Suprapubic skin (tissue), 4 donors: ENCODE measurements around the gene KCNAB2. TPM values are rescaled to one million over a fixed set of nuclear protein-coding genes. Genes with fewer than 3 reads are reported as not detected.
"Not testable (repeated sequence)": the region's sequence is repeated elsewhere in the genome, so short reads cannot be mapped to it uniquely, and the experiment has no call there.

ENCODE experiments used
- DNase-seq, 2 donors: peaks; one replicate each; pipeline ENCODE4 v3.0.0-alpha.2; 2019; ENCODE audit warnings: low spot score in 2 of 2
- H3K27ac ChIP-seq: fragments of 200-600 bp; sonication (generic); one replicate; pipeline ENCODE4 v1.5.1; 2019
- H3K27me3 ChIP-seq: fragments of 200-600 bp; sonication (generic); one replicate; pipeline ENCODE4 v1.5.1; 2019
- H3K36me3 ChIP-seq: fragments of 200-600 bp; sonication (generic); one replicate; pipeline ENCODE4 v1.5.1; 2019
- H3K4me1 ChIP-seq: fragments of 200-600 bp; sonication (generic); one replicate; pipeline ENCODE4 v1.5.1; 2019
- H3K4me3 ChIP-seq: fragments of 200-600 bp; sonication (generic); one replicate; pipeline ENCODE4 v1.5.1; 2019; ENCODE audit warnings: mild to moderate bottlenecking
- H3K9me3 ChIP-seq: fragments of 200-600 bp; sonication (generic); one replicate; pipeline ENCODE4 v1.5.1; 2019
- CTCF ChIP-seq, 2 donors: fragments of 200-600 bp in 1 of 2; fragments of 450-650 bp in 1 of 2; sonication (generic) in 1 of 2; IDR thresholded peaks; one replicate each; pipeline ENCODE4 v1.5.1; 2016 to 2019; ENCODE audit warnings: antibody characterized with exemption in 2 of 2, mild to moderate bottlenecking in 1 of 2, moderate library complexity in 1 of 2
- EP300 ChIP-seq: sonication (generic); formaldehyde crosslinking; IDR thresholded peaks from one replicate; pipeline ENCODE4 v1.6.1; 2017; ENCODE audit warnings: antibody characterized with exemption
- POLR2A ChIP-seq, 2 donors: fragments of 450-650 bp; IDR thresholded peaks; one replicate each; pipeline ENCODE4 v1.6.1; 2017; ENCODE audit warnings: antibody characterized with exemption in 2 of 2, mild to moderate bottlenecking in 2 of 2, moderate library complexity in 2 of 2
- POLR2AphosphoS5 ChIP-seq, 3 donors: sonication (generic); formaldehyde crosslinking; IDR thresholded peaks; one replicate each; pipeline ENCODE4 v1.6.1; 2017; ENCODE audit warnings: antibody characterized with exemption in 3 of 3
- WGBS: methylation state at CpG from one replicate; pipeline ENCODE4 v1.1.5; 2018; 5-methylcytosine and 5-hydroxymethylcytosine counted together
- total RNA-seq, 4 donors: library from RNA; depleted of rRNA; stranded (reverse); fragments of >200 nt; gene quantifications; one replicate each; pipeline ENCODE4 v1.1.0, GENCODE V29; 2016

KCNAB2 gene
- total RNA-seq, 4 donors from 2014 or later = 13.3 to 17.5 (median 16.2) TPM

DNA sequence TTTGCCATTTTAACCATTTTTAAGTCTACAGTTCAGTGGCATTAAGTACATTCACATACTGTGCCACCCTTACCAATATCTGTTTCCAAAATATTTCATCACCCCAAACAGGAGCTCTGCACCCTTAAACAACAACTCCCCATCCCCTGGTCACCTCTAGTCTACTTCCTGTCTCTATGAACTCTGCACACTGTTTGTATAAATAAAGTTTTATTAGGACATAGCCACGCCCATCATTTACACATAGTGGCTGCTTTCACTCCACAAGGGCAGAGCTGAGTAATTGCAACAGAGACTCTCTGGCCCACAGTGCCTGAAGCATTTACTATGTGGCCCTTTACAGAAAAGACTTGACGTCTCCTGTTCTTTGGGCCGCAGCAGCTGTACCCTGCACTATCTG is 30.1 kb downstream of the KCNAB2 start:
- H3K4me1 ChIP-seq = no peaks in the 10 kb centered on the region
- H3K4me3 ChIP-seq = no peak overlapping the region
- H3K9me3 ChIP-seq = no peaks in the 10 kb centered on the region
- H3K36me3 ChIP-seq = peaks cover 6% of the 10 kb centered on the region
- no peak for DNase-seq
- no peak overlapping the region for H3K27ac ChIP-seq
- 93% methylated on average over 3 of the region's 3 CpGs for WGBS
- no peak for TF ChIP-seq POLR2A (IDR thresholded peaks at IDR 0.05)
- TF ChIP-seq CTCF (IDR thresholded peaks at IDR 0.05) = no peak
- TF ChIP-seq POLR2AphosphoS5 (IDR thresholded peaks at IDR 0.05) = no peak
- TF ChIP-seq EP300 = no peak
- H3K27me3 ChIP-seq = no peaks in the 10 kb centered on the region

GRCh38 chr1:6077061-6077460 is 31.4 kb downstream of the KCNAB2 start:
- H3K4me1 ChIP-seq, H3K4me3 ChIP-seq, H3K27me3 ChIP-seq, DNase-seq, H3K9me3 ChIP-seq, H3K27ac ChIP-seq, H3K36me3 ChIP-seq: not testable (repeated sequence)
- 92% methylated on average over 8 of the region's 8 CpGs for whole genome bisulfite sequencing

DNA sequence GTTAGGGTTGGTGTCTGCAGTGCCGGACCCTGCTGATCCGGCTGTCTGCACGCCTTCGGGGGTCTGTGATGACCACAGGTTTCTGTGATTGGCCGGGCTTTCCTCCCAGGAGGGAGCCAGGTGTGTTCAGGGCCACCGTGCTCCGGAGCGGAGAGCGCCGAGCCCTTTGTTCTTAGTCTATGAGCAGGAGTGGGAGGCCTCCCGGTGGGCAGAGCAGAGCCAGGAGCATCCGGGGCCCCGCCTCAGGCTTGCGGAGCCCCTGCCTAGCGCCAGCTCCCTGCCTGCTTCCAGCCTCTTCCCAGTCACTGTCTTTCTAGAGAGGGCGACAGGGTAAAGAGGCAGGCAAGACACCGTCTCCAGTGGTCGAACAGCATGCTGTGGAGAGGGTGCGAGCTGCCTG is 31.8 kb downstream of the KCNAB2 start:
- TF ChIP-seq POLR2AphosphoS5 (IDR thresholded peaks at IDR 0.05) = no peak
- TF ChIP-seq POLR2A (IDR thresholded peaks at IDR 0.05) = no peak
- TF ChIP-seq CTCF (IDR thresholded peaks at IDR 0.05) = no peak
- TF ChIP-seq EP300 = no peak
- WGBS = 92% methylated on average over 9 of the region's 19 CpGs
- DNase-seq = no peak
- no peak overlapping the region for H3K4me3 ChIP-seq
- no peak overlapping the region for H3K27ac ChIP-seq
- no peaks in the 10 kb centered on the region for H3K27me3 ChIP-seq
- H3K9me3 ChIP-seq = no peaks in the 10 kb centered on the region
- peaks cover 6% of the 10 kb centered on the region for H3K36me3 ChIP-seq
- peaks cover 7% of the 10 kb centered on the region for H3K4me1 ChIP-seq

DNA sequence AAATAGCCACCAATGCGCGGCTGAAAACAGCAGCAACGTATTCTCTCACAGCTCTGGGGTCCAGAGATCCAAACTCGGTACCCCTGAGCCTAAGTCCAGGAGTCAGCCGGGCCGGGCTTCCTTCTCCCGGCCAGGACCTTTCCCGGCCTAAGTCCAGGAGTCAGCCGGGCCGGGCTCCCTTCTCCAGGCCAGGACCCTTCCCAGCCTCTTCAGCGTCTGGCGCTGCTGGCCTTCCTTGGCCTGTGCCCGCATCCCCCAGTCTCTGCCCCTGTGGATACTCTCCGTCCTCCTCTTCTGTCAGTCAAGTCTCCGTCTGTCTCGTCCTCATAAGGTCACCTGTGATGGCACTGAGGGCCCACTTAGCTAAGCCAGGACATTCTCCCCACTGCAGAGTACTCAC is 32.2 kb downstream of the KCNAB2 start:
- no peak for DNase-seq
- TF ChIP-seq POLR2A (IDR thresholded peaks at IDR 0.05) = no peak
- TF ChIP-seq CTCF (IDR thresholded peaks at IDR 0.05) = no peak
- Histone ChIP-seq H3K9me3 (no peaks in the 10 kb centered on the region), H3K27ac (no peak overlapping the region), H3K4me1 (peaks cover 10% of the 10 kb centered on the region), H3K4me3 (no peak overlapping the region), H3K36me3 (peaks cover 6% of the 10 kb centered on the region), H3K27me3 (no peaks in the 10 kb centered on the region)
- 92% methylated on average over 16 of the region's 16 CpGs for WGBS

DNA sequence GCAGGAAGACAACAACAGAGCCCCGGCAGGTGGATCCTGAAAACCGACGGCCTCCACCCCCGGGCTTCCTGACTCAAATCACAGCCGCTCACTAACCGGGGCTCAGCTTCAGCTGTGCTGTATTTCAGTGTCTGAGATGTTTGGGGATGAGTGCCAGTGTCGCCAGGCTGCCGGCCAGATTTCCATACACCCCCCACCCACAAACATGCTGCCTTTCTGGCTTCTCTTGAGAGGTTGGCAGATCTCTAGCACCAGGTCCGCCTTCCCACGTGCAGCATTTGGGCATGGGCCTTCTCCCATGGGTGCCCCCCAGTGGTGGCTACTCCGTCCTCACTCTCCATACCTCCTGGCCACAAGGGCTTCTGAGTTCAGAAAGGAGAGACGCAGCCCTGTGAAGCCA is 34.8 kb downstream of the KCNAB2 start:
- Histone ChIP-seq H3K9me3 (no peaks in the 10 kb centered on the region), H3K4me1 (peaks cover 22% of the 10 kb centered on the region), H3K4me3 (no peak overlapping the region), H3K27ac (no peak overlapping the region), H3K27me3 (no peaks in the 10 kb centered on the region), H3K36me3 (no peaks in the 10 kb centered on the region)
- DNase-seq = no peak
- TF ChIP-seq POLR2AphosphoS5 (IDR thresholded peaks at IDR 0.05) (no peak), EP300 (no peak), POLR2A (IDR thresholded peaks at IDR 0.05) (no peak), CTCF (IDR thresholded peaks at IDR 0.05) (no peak)
- WGBS = 82% methylated on average over 2 of the region's 12 CpGs

GRCh38 chr1:6081901-6082300 is 36.2 kb downstream of the KCNAB2 start:
- Histone ChIP-seq H3K4me3 (no peak overlapping the region), H3K27ac (no peak overlapping the region)

More at GRCh38 chr1:6081901-6082300, 36.2 kb downstream of the KCNAB2 start:
- Histone ChIP-seq H3K36me3 (no peaks in the 10 kb centered on the region), H3K9me3 (no peaks in the 10 kb centered on the region), H3K4me1 (peaks cover 22% of the 10 kb centered on the region), H3K27me3 (no peaks in the 10 kb centered on the region)
- TF ChIP-seq POLR2AphosphoS5 (IDR thresholded peaks at IDR 0.05) (no peak), EP300 (no peak), POLR2A (IDR thresholded peaks at IDR 0.05) (no peak), CTCF (IDR thresholded peaks at IDR 0.05) (no peak)
- WGBS = 87% methylated on average over 10 of the region's 12 CpGs
- DNase-seq = no peak
